ENCODE results near the gene HYCC2.
"Not testable (repeated sequence)": the region's sequence is repeated elsewhere in the genome, so short reads cannot be mapped to it uniquely, and the experiment has no call there.

HYCC2 gene

DNA sequence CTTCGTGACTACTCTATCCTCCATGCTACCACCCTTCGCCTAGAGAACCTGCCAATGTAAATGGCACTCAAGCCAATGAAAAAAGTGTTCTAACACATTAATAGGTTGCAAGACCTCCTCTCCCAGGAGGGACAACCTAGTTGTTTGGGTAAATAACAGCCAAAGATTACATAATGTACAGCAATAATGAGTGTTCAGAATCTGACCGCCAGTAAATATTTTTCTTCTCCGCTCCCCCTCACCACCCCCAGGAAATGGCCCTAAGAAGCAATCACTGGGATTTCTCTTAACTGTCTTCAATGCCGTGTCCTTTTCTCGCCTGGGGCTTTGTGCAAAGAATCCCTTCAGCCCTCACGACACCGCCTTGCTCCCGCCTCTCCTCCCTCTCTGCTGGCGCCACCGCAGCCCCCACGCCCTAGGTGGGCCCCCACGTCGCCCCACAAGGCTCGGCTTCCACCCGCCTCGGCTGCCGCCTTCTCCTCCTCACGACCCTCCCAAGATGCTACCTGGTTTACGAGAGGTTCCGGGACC, 458 bp downstream of the HYCC2 start:
- FAIRE-seq: no peak

DNA sequence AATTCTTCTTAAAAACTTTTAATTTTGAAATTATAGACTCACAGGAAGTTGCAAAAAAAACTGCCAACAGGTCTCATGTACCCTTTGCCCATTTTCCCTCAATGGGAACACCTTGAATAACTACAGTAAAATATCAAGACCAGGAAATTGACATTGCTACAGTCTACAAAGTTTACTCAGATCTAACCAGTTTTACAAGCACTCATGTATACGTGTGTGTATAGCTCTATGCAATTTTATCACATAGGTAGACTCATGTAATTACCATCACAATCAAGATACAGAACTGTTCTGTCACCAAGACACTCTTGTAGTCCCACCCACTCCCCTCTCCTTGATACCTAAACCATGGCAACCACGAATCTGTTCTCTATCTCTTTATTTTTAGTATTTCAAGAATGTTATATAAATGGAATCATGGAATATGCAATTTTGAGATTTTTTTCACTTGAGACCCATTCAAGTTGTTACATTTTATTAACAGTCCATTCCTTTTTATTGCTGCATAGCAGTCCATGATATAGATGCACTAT, 6.6 kb downstream of the HYCC2 start:
- no peak for FAIRE-seq

DNA sequence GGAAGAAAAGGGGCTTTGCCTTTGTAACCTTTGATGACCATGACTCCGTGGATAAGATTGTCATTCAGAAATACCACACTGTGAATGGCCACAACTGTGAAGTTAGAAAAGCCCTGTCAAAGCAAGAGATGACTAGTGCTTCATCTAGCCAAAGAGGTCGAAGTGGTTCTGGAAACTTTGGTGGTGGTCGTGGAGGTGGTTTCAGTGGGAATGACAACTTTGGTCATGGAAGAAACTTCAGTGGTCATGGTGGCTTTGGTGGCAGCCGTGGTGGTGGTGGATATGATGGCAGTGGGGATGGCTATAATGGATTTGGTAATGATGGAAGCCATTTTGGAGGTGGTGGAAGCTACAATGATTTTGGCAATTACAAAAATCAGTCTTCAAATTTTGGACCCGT, 8.0 kb downstream of the HYCC2 start:
- FAIRE-seq: not testable (repeated sequence)

DNA sequence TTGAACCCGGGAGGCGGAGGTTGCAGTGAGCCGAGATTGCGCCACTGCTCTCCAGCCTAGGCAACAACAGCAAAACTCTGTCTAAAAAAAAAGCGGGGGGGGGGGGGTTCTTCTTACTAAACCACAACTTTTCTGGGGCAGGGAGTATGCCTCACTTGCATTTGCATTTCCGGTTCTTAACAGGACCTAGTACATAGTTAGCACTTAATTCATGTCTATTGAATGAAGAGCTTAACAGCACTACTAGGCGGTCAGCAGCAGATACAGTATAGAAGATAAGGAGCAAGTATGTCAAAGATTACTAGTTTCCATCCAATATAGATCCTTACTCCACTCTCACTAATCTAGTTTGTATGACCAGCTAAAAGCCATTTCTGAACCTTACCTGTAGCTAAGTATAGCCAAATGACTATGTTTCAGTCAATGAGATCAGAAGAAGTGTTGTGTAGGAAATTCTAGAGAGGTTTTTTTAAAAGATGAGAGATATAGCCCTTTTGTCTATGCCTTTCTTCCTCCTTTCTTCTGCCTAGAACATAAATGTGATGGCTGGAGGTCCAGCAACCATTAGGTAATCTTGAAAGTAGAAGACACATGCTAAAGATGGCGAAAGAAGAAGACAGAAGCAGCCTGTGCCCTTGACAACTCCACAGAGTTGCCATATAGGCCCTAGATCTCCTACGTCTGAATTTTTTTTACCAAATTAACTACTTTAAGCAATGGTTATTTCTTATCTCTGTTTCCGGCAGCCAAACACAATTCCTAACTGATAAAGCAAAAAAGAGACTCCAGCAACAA, 11.3 kb downstream of the HYCC2 start:
- no peak for FAIRE-seq

DNA sequence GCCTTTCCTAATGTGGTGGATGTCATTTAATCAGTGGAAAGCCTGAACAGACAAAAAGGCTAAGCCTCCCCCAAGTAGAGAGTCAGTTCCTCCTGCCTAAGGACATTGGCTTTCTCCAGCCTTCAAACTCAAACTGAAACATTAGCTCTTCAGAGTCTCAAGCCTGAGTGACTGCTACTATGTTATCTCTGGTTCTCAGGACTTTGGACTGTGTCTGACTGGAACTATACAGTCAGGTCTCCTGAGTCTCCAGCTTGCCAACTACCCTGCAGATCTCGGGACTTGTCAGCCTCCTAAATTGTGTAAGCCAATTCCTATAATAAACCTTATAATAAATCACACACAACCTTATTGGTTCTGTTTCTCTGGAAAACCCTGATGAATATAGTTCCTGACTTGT, 12.6 kb downstream of the HYCC2 start:
- no peak for FAIRE-seq

DNA sequence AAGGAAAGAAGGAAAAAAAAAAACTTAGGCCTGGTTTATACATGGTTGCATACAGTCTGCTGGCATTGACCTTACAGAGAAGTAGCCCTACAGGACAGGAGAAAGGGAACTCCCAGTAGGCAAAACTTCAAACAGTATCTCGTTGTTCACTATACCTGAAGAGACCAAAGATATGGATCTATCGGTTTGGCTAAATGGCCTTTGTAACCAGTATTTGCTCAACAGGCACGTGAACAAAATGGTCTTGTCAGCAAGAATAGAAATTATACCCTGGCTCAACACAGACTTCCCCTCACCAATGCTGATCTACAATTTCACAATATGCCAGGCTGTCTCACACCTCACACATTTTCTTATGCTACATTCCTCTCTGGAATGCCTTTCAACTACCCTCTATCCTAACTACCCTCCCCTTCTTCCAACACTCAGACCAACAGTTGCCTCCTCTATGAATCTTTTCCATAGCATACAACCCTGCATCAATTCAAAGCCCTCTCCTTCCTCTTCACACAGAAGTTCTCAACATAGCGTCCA, 13.7 kb downstream of the HYCC2 start:
- no peak for FAIRE-seq

DNA sequence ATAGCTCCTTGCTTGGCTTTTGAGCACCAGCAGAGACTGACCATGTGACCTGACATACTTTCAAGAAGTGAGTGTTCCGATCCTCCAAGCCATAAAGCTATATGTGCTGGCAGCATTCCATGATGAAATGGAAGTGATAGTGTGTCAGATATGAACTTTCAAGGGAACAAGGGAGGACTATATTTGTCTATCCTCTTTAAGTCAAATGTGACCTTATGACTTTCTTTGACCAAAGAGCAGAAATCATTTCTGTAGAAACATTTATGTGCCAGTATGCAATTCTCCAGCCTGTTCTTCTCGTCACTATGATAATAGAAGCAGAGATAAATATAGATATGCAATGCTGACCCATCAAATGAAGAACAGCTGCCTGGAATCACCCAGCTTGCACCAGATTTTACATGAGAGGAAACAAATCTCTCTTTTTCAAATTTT, 14.4 kb downstream of the HYCC2 start:
- FAIRE-seq: no peak

DNA sequence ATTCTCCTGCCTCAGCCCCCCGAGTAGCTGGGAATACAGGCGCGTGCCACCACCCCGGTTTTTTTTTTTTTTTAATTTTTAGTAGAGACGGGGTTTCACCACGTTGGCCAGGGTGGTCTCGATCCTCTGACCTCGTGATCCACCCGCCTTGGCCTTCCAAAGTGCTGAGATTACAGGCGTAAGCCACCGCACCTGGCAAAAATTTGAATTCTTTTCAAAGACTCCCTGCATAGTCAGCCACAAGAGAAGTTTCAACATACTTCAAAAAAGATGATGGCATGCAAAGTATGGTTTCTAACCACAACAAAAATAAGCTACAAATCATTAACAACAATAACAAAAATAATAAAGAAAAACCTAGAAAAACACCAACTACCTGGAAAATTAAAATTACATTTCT, 22.0 kb downstream of the HYCC2 start:
- no peak for FAIRE-seq

DNA sequence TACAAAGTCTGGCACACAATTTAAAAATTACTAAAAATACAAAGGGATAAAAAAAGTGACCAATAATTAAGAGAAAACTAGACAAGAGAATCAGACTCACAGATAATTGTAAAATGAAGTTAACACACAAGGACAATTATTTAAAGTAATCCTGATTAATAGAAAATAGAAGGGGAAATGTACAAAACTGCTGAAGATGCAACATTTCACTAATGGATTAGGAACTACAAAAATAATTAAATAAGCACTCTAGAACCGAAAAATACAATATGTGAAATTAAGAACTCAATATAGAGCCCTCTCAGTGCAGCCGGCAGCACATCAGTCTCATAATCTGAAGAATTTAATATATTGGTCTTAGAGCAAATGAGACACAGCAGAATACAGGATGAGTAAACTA, 24.6 kb downstream of the HYCC2 start:
- FAIRE-seq: no peak

DNA sequence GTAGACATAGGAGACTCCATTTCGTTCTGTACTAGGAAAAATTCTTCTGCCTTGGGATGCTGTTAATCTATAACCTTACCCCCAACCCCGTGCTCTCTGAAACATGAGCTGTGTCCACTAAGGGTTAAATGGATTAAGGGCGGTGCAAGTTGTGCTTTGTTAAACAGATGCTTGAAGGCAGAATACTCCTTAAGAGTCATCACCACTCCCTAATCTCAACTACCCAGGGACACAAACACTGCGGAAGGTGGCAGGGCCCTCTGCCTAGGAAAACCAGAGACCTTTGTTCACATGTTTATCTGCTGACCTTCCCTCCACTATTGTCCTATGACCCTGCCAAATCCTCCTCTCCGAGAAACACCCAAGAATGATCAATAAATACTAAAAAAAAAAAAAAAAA, 28.4 kb downstream of the HYCC2 start:
- not testable (repeated sequence) for FAIRE-seq

DNA sequence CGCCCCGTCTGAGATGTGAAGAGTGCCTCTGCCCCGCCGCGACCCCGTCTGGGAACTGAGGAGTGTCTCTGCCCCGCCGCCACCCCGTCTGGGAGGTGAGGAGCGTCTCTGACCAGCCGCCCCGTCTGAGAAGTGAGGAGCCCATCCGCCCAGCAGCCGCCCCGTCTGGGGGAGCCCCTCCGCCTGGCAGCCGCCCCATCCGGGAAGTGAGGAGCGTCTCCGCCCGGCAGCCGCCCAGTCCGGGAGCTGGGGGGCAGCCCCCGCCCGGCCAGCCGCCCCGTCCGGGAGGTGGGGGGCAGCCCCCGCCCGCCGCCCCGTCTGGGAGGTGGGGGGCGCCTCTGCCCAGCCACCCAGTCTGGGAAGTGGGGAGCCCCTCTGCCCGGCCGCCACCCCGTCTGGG, 29.0 kb downstream of the HYCC2 start:
- FAIRE-seq: not testable (repeated sequence)

DNA sequence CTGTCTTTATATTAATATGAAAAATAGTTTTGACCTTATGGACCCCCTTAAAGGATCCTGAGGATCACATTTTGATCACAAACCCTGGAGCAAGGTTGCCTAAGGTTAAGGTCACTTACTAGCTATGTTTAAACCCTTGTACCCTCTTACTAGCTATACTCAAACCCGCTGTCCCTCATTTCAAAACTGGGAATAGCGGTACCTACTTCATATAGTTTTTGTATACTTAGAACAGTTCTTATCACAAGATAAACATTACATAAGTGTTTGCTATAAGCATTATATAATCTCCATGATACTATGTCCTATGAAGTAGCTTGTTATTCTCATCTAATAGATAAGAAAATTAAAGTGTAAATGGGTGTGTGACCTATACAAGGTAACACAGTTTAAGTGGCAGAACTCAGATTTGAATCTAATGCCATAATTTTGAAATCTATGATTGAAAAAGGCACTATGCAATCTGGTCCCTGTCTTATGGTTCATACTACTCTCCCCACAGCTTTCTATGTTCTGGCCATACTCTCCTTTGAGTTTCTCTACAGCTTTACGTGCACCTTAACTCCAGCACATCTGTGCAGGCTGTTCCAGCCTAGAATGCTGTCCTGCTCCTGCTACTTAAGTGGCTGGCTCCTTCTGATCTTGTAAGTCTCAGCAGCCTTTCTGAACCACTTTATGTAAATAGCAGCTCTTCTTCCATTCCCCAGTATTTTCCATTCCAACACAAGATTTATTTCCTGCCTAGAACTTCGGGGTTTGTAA, 30.4 kb downstream of the HYCC2 start:
- no peak for FAIRE-seq

DNA sequence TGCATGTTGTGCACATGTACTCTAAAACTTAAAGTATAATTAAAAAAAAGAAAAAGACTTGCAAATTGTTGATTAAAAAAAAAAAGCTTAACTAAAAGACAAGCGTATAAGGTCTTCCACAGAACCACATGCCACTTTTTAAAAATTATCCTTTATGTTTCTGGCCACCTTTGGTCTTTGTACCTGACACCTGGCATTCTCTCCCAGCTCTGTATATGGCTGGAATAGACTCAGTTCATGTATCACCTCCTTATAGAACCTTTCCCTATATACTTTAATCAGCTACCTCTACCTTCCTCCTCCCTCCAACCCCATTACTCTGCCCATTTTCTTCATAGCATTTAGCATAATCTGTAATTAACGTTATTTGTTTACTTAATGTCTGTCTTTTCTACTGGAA, 32.6 kb downstream of the HYCC2 start:
- FAIRE-seq: no peak

DNA sequence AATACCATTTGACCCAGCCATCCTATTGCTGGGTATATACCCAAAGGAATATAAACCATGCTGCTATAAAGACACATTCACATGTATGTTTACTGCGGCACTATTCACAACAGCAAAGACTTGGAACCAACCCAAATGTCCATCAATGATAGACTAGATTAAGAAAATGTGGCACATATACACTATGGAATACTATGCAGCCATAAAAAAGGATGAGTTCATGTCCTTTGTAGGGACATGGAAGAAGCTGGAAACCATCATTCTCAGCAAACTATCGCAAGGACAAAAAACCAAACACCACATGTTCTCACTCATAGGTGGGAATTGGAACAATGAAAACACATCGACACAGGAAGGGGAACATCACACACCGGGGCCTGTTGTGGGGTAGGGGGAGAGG, 33.1 kb downstream of the HYCC2 start:
- not testable (repeated sequence) for FAIRE-seq

DNA sequence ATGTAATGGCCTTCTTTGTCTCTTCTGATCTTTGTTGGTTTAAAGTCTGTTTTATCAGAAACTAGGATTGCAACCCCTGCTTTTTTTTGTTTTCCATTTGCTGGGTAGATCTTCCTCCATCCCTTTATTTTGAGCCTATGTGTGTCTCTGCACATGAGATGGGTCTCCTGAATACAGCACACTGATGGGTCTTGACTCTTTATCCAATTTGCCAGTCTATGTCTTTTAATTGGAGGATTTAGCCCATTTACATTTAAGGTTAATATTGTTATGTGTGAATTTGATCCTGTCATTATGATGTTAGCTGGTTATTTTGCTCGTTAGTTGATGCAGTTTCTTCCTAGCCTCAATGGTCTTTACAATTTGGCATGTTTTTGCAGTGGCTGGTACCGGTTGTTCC, 37.1 kb downstream of the HYCC2 start:
- not testable (repeated sequence) for FAIRE-seq

DNA sequence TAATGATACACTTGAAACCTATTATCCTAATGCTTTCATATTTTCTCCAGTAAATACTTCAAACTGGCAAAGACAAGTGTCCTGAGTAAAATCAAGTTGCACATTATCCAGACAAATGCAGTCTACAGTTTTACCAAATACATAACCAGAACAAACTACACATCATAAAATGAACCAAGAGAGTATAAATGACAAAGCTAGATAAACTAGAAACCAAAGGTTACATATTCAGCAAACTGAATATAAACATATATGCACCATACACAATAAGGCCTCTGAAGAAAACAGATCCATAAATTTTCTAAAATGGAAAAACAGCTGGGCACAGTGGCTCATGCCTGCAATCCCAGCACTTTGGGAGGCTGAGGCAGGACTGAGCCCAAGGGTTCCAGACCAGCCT, 47.0 kb downstream of the HYCC2 start:
- no peak for FAIRE-seq

DNA sequence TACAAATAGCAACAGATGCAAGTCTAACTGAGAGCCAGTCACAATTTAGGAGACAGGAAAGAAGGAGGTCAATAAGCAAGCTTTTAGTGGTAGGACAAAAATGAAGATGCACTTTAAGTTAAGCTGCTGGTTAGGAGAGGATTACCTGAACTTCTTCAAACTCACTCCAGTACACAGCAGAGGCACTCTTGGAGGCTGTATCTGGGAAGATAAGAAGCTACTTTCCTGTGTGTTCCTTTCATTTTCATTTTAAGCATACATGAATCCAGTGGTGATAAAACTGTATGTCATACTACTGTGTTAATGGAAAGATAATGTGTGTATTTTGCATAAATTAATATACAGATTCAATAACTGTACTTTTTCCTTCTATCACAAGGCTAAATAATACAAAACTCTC, 49.6 kb downstream of the HYCC2 start:
- FAIRE-seq: no peak

All from A204.1 (cell line).